ENCODE results near the gene RGS13. TPM values are rescaled to one million over a fixed set of nuclear protein-coding genes. Genes with fewer than 3 reads are reported as not detected.

The RGS13 gene
- polyA plus RNA-seq, 1 experiment, result not detected

GRCh38 chr1:192626366-192627179, 9.4 kb upstream of the RGS13 start:
- H3K27ac ChIP-seq (ENCODE audit: low read depth, low read length), result no peak overlapping the region
- no peak for TF ChIP-seq CTCF (IDR thresholded peaks at IDR 0.05; ENCODE audit: low read depth, low read length)
- POLR2A ChIA-PET, result no interaction called here

DNA sequence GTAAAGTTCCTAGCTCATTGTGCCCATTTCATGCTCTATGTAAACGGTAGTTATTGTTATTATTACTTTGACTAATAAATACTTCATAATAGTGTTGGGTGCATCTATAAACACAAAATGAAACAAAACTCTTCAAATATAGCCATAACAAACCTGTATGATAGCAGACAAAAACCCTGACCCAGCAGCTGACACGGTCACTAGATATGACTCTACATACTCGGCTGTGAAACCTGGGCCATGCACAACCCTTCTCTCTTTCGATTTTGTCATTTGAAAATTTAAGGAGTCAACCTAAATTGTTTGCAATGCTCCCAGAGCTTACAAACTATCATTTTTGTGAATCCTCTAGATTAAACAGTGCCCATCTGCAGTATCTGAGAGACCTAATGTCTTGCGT, 8.0 kb upstream of the RGS13 start:
- Histone ChIP-seq H3K27me3 (ENCODE audit: control insufficient read depth, insufficient read depth, low read length) (no peaks in the 10 kb centered on the region), H3K4me3 (ENCODE audit: low read depth, low read length) (no peak overlapping the region), H3K9me3 (ENCODE audit: control insufficient read depth, insufficient read depth, low read length) (no peaks in the 10 kb centered on the region), H3K27ac (ENCODE audit: low read depth, low read length) (no peak overlapping the region)
- DNase-seq (ENCODE audit: low read depth, low spot score), result no peak
- CTCF ChIA-PET, result interaction anchor here (0.5 to 0.9 kb wide), 2 partner anchors 61 to 379 kb away, joined by 3 read pairs; no protein-coding TSS in a partner anchor
- POLR2A ChIA-PET, result no interaction called here
- no peak for TF ChIP-seq CTCF (IDR thresholded peaks at IDR 0.05; ENCODE audit: low read depth, low read length)

More at GRCh38 chr1:192626366-192627179, 9.4 kb upstream of the RGS13 start:
- Histone ChIP-seq H3K27me3 (ENCODE audit: control insufficient read depth, insufficient read depth, low read length) (no peaks in the 10 kb centered on the region), H3K4me3 (ENCODE audit: low read depth, low read length) (no peak overlapping the region), H3K9me3 (ENCODE audit: control insufficient read depth, insufficient read depth, low read length) (no peaks in the 10 kb centered on the region)
- DNase-seq (ENCODE audit: low read depth, low spot score), result no peak
- CTCF ChIA-PET, result interaction anchor here (0.7 to 1.0 kb wide), 3 partner anchors 16 to 393 kb away, joined by 3 to 4 read pairs (median 3); no protein-coding TSS in a partner anchor

DNA sequence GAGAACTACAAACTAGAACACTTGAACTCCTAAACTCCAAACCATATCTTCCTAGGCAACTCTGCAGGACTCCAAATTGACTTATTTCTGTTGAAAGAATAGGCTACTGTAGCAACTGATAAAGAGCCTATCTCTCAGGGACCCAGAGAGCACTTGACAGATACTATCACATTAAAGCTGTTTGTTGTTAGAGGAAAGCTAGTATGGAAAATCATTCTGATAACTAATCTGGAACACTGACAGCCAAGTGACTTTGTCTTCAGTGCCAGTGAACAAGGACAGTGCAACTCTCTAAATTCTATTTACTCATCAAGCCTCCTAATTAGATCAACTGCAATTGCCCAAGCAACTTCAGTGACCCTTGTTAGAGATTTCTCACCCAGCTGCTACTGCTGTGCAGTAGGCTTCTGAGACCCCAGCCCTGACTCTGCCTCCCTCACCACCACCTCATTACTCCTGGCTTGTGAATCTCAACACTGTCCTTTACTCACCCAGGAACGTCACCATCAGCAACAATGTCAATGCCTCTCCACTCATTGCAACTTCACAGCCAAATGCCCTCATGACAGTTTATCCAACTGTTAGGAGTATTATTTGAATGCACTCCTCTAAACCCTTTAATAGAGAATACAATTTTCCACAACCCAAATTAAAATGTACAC, 7.4 kb upstream of the RGS13 start:
- H3K4me3 ChIP-seq (ENCODE audit: low read depth, low read length), result no peak overlapping the region
- H3K27me3 ChIP-seq (ENCODE audit: control insufficient read depth, insufficient read depth, low read length), result no peaks in the 10 kb centered on the region
- DNase-seq (ENCODE audit: low read depth, low spot score), result no peak
- H3K9me3 ChIP-seq (ENCODE audit: control insufficient read depth, insufficient read depth, low read length), result no peaks in the 10 kb centered on the region
- CTCF ChIA-PET, result no interaction called here
- no peak for TF ChIP-seq CTCF (IDR thresholded peaks at IDR 0.05; ENCODE audit: low read depth, low read length)
- POLR2A ChIA-PET, result no interaction called here
- no peak overlapping the region for H3K27ac ChIP-seq (ENCODE audit: low read depth, low read length)

GRCh38 chr1:192629612-192630011, 6.3 kb upstream of the RGS13 start:
- DNase-seq (ENCODE audit: low read depth, low spot score), result no peak
- ChIA-PET CTCF (interaction anchor here (1.2 kb wide), 1 partner anchor 153 kb away, joined by 4 read pairs; no protein-coding TSS in a partner anchor), POLR2A (no interaction called here)
- no peaks in the 10 kb centered on the region for H3K9me3 ChIP-seq (ENCODE audit: control insufficient read depth, insufficient read depth, low read length)
- no peak overlapping the region for H3K4me3 ChIP-seq (ENCODE audit: low read depth, low read length)
- no peaks in the 10 kb centered on the region for H3K27me3 ChIP-seq (ENCODE audit: control insufficient read depth, insufficient read depth, low read length)
- TF ChIP-seq CTCF (IDR thresholded peaks at IDR 0.05; ENCODE audit: low read depth, low read length), result no peak
- H3K27ac ChIP-seq (ENCODE audit: low read depth, low read length), result no peak overlapping the region
